GM23338 (cell line): ENCODE results near the gene MACIR.

Experiments used
- CREB1 ChIP-seq: fragments of 250-450 bp; sonication (Bioruptor Pico); IDR thresholded peaks from 2 replicates; pipeline ENCODE4 v1.5.0; 2020; ENCODE audit warnings: low read depth, mild to moderate bottlenecking, moderate library complexity
- EZH2 ChIP-seq: fragments of 200-600 bp; sonication (generic); IDR thresholded peaks from one replicate; pipeline ENCODE4 v1.8.0; 2017; ENCODE audit warnings: antibody characterized with exemption, mild to moderate bottlenecking, low read depth; ENCODE audit not compliant: unreplicated experiment
- EZH2phosphoT487 ChIP-seq: fragments of 200-600 bp; sonication (generic); IDR thresholded peaks from one replicate; pipeline ENCODE4 v1.8.1; 2018; ENCODE audit warnings: antibody characterized with exemption; ENCODE audit not compliant: unreplicated experiment
- JUNB ChIP-seq: IDR thresholded peaks from one replicate; pipeline ENCODE4 v1.6.1; 2016; ENCODE audit warnings: antibody characterized with exemption; ENCODE audit not compliant: unreplicated experiment
- NANOG ChIP-seq: IDR thresholded peaks from 2 replicates; pipeline ENCODE4 v1.6.1; 2016; ENCODE audit warnings: antibody characterized with exemption, borderline replicate concordance
- POLR2AphosphoS5 ChIP-seq: IDR thresholded peaks from 2 replicates; pipeline ENCODE4 v1.6.1; 2016; ENCODE audit warnings: antibody characterized with exemption, low read depth
- REST ChIP-seq: IDR thresholded peaks from one replicate; pipeline ENCODE4 v1.6.1; 2018; ENCODE audit warnings: antibody characterized with exemption; ENCODE audit not compliant: unreplicated experiment
- STAT1 ChIP-seq: IDR thresholded peaks from one replicate; pipeline ENCODE4 v1.6.1; 2016; ENCODE audit warnings: antibody characterized with exemption; ENCODE audit not compliant: unreplicated experiment
- ZNF114 ChIP-seq: fragments of 250-450 bp; sonication (Bioruptor Pico); IDR thresholded peaks from 2 replicates; pipeline ENCODE4 v1.5.0; 2020; ENCODE audit warnings: mild to moderate bottlenecking, moderate library complexity
- ZNF331 ChIP-seq: fragments of 250-450 bp; sonication (Bioruptor Pico); IDR thresholded peaks from 2 replicates; pipeline ENCODE4 v1.5.0; 2020; ENCODE audit warnings: low read depth, mild to moderate bottlenecking, moderate library complexity
- ZNF462 ChIP-seq: fragments of 250-450 bp; sonication (Bioruptor Pico); IDR thresholded peaks from 2 replicates; pipeline ENCODE4 v1.5.0; 2020; ENCODE audit warnings: mild to moderate bottlenecking, moderate library complexity
- TF ChIP-seq, protein P1 (sequence below), 2 experiments: fragments of 200-600 bp in 1 of 2; sonication (generic) in 1 of 2; conservative IDR thresholded peaks; 2 replicates each; pipeline versions ENCODE4 v1.5.1 to v1.6.1; 2016 to 2017; ENCODE audit warnings: antibody characterized with exemption in 2 of 2, low read depth in 2 of 2, mild to moderate bottlenecking in 2 of 2, moderate library complexity in 1 of 2
- TF ChIP-seq, protein P2 (sequence below): IDR thresholded peaks from 2 replicates; pipeline ENCODE4 v1.6.1; 2016; ENCODE audit warnings: antibody characterized with exemption

DNA sequence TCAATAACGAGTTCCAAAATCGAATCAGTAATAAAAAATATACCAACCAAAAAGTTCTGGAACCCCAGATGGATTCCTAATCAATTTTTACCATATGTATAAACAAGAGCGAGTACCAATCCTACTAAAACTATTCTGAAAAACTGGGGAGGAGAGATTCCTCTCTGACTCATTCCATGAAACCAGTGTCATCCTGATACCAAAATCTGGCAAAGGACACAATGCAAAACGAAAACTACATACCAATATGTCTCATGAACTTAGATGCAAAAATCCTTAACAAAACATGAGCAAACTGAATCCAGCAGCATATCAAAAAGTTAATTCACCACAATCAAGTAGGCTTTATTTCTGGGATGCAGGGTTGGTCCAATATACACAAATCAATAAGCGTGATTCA, 30.5 kb upstream of the MACIR start:
- TF ChIP-seq POLR2AphosphoS5 (no peak), EZH2phosphoT487 (no peak), REST (no peak), EZH2 (no peak), CREB1 (no peak), JUNB (no peak), ZNF331 (CRISPR knock-in tag) (no peak), ZNF462 (no peak), ZNF114 (no peak), NANOG (no peak), STAT1 (no peak)
- TF ChIP-seq, protein P1, sequence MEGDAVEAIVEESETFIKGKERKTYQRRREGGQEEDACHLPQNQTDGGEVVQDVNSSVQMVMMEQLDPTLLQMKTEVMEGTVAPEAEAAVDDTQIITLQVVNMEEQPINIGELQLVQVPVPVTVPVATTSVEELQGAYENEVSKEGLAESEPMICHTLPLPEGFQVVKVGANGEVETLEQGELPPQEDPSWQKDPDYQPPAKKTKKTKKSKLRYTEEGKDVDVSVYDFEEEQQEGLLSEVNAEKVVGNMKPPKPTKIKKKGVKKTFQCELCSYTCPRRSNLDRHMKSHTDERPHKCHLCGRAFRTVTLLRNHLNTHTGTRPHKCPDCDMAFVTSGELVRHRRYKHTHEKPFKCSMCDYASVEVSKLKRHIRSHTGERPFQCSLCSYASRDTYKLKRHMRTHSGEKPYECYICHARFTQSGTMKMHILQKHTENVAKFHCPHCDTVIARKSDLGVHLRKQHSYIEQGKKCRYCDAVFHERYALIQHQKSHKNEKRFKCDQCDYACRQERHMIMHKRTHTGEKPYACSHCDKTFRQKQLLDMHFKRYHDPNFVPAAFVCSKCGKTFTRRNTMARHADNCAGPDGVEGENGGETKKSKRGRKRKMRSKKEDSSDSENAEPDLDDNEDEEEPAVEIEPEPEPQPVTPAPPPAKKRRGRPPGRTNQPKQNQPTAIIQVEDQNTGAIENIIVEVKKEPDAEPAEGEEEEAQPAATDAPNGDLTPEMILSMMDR (conservative IDR thresholded peaks at IDR 0.05; ENCODE audit: low read depth in 2 of 2): no peak
- TF ChIP-seq, protein P2, sequence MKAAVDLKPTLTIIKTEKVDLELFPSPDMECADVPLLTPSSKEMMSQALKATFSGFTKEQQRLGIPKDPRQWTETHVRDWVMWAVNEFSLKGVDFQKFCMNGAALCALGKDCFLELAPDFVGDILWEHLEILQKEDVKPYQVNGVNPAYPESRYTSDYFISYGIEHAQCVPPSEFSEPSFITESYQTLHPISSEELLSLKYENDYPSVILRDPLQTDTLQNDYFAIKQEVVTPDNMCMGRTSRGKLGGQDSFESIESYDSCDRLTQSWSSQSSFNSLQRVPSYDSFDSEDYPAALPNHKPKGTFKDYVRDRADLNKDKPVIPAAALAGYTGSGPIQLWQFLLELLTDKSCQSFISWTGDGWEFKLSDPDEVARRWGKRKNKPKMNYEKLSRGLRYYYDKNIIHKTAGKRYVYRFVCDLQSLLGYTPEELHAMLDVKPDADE: no peak
